Stimulated activated CD4-positive, alpha-beta T cell treated with anti-CD3 and anti-CD28 coated beads, Interleukin-15, amount 100 ng/mL, for 1 hour (primary cell): Measurements from ENCODE around the gene MMP10.

Experiments used
- DNase-seq, 2 donors: peaks; one replicate each; pipeline ENCODE4 v3.0.0-alpha.2; 2020; ENCODE audit warnings: low read depth in 1 of 2, low spot score in 1 of 2

The MMP10 gene

DNA sequence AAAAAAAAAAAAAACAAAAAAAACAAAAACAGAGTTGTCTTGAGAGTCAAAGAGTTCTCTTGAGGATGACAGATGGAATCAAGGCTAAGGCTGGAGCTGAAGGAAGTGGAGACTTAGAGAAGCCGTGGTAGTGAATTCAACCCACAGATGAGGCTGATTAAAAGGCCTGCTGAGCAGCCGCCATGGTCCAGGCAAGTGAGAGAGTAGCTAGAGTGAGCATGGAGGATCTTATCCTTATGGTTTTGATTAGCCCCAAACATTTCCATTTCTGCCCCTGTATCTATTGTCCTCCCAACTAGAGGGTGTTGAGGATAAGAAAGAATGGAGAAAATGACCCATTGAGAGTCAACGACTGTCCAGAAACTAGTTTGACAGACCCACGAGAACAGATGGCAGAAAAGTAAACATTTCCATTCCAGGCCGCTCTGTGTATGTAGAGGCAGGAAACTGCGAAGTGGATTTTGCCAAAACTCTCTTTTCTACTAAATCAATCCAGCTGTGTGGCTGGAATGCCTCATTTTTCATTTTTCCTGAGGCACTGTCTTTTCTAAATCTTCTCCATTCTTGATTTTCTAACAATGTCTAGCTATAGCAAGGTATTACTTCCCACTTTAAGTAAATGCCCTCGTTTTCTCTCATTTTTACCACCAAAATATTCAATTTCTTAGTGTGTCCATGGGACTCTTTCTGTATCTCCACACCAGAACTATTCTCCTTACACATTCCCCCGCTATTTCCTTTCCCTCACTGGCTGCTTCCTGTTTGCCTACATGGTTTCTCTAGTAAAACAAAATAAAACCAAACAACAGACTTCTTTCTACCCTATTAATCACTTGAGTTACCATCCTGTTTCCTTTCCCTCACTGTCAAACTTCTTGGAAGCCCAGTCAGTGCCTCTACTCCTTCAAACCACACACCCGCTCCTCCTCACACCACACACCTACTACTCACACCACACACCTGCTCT, 50.3 kb downstream of the MMP10 start:
- no peak for DNase-seq

DNA sequence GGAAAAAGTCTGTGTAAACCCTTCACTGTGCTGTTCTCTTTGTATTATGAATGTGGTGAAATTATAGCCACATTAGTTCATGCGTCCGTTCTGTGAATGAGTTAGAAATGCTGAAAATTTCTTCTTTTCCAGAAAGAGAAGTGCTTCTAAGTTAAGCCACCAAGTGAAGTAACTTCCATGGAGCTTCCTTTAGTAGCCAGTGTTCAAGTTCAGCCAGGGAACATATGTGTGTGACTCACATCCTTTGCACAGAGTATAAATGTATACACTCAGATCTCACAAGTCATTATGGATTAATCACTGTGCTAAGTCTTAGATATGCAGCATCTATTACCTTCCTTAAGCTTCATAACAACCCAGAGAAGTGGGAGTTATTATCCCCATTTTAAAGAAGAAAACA, 52.5 kb downstream of the MMP10 start:
- DNase-seq: no peak

DNA sequence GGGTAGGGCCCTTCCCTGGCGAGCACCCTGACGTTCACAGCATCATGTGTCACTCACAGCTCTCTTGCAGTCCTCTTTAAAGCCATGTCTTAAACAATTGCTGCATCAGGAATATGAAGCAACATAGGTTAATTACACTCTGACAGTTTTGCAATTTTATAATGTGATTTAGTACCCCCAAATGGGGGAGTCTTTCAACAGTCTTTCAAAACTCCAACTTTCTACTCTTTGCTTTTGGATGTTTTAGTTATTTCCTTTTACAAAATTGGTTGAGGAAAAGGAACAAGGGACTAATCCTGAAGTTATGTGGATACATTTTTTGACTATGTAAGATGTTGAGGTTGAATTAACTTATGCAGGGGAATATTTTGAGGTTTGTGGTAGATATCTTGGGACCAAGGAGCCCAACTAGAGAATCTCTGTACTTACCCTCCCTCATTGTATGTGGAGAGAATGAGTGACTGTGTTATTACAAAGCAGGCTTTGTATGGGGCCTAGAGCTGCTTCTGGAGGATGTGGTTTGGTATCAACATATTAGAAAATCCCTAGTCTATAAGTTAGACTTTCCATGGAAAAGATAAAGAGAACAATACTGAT, 55.4 kb downstream of the MMP10 start, which contains the start of gene MMP8:
Gene MMP8, minus strand, starts transcription at position 51 of the 597 bp plus-strand sequence. CDS start 99 bp downstream, outside the sequence.
- no peak for DNase-seq

DNA sequence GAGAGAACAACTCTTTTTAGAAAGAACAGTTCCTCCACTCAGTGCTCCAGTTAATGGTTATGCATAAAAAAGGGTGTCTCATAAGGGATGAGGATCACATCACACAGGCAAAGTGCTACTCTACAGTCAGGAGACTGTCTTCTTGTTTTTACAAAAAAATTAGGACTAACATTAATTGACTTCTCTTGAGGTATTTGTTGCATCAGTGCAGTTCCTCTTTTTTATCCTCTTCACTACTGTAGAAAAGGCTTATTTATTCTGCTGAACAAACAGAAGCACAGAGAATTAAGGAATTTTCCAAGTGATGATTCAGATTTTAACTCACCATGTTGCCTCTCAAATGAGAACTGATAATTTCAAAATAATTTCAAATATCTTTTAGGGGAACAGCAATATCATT, 57.6 kb downstream of the MMP10 start:
- DNase-seq: no peak
